HCT116 (cell line): ENCODE measurements around the gene DCP2. TPM values are rescaled to one million over a fixed set of nuclear protein-coding genes. Genes with fewer than 3 reads are reported as not detected.

ENCODE experiments used
- ATAC-seq: fragments of 200-7000 bp; cut with Tn5 transposase; 2 replicates; pipeline ENCODE4 v1.9.1; 2020; ENCODE audit warnings: mild to moderate bottlenecking, moderate library complexity
- BruUV-seq: library from RNA; stranded (reverse); fragments of 400-500 nt; replicated peaks from 2 replicates; lab custom pipeline; 2021; lab: Mats Ljungman, UMichigan
- CTCF ChIA-PET: fragments of 300-600 bp; sonication (Branson Sonifier 250); formaldehyde crosslinking; loops from one replicate; lab custom pipeline; 2021; ENCODE audit warnings: antibody characterized with exemption; lab: Charles Lee
- POLR2A ChIA-PET: fragments of 300-600, 350-600 bp; sonication (Branson Sonifier 250); formaldehyde crosslinking; loops from one replicate; lab custom pipeline; 2021; ENCODE audit warnings: antibody characterized with exemption; lab: Charles Lee
- RAD21 ChIA-PET, 2 experiments: fragments of 300-600 bp; sonication (Branson Sonifier 250); formaldehyde crosslinking; loops; one replicate each; lab custom pipeline; 2023; ENCODE audit warnings: low total read pairs in 2 of 2; ENCODE audit not compliant: uncharacterized antibody in 2 of 2, unreplicated experiment in 2 of 2, low non-redundant PET in 1 of 2; lab: Charles Lee
- DNase-seq: peaks from one replicate; pipeline ENCODE4 v3.0.0-alpha.2; 2010; ENCODE audit warnings: low read depth, low spot score
- H2AFZ ChIP-seq: fragments of 200-600 bp; shearing (Covaris generic), sonication (generic); 2 replicates; pipeline ENCODE4 v1.6.1; 2017; ENCODE audit warnings: low read depth, mixed run types, mixed read lengths, antibody characterized with exemption, low read length; ENCODE audit not compliant: poor library complexity, severe bottlenecking
- H3K27ac ChIP-seq: 2 replicates; pipeline ENCODE4 v1.5.1; 2012; ENCODE audit warnings: low read depth, low read length
- H3K27me3 ChIP-seq: fragments of 200-600 bp; sonication (generic); 2 replicates; pipeline ENCODE4 v1.6.1; 2016; ENCODE audit warnings: mixed run types, low read length, mixed read lengths; ENCODE audit not compliant: insufficient read depth
- H3K36me3 ChIP-seq, 2 experiments: fragments of 200-500 bp in 1 of 2; fragments of 200-600 bp in 1 of 2; sonication (Bioruptor generic) in 1 of 2; sonication (generic) in 1 of 2; 2 replicates each; pipeline versions ENCODE4 v1.5.1 to v1.6.1; 2014 to 2016; ENCODE audit warnings: low read length in 2 of 2, inconsistent platforms in 1 of 2, mixed read lengths in 1 of 2, mixed run types in 1 of 2; ENCODE audit not compliant: insufficient read depth in 2 of 2, control insufficient read depth in 1 of 2
- H3K4me1 ChIP-seq, 2 experiments: fragments of 200-600 bp in 1 of 2; sonication (generic) in 1 of 2; 2 replicates each; pipeline versions ENCODE4 v1.5.1 to v1.6.1; 2012 to 2017; ENCODE audit warnings: low read length in 2 of 2, inconsistent platforms in 1 of 2, mild to moderate bottlenecking in 1 of 2, mixed read lengths in 1 of 2, mixed run types in 1 of 2, moderate library complexity in 1 of 2; ENCODE audit not compliant: insufficient read depth in 2 of 2, control insufficient read depth in 1 of 2
- H3K4me2 ChIP-seq: fragments of 200-600 bp; sonication (generic); 2 replicates; pipeline ENCODE4 v1.6.1; 2017; ENCODE audit warnings: mixed run types, low read length, mixed read lengths
- H3K4me3 ChIP-seq, 2 experiments: fragments of 200-600 bp in 1 of 2; sonication (generic) in 1 of 2; replicated peaks in 1 of 2; 2 replicates each; pipeline ENCODE4 v1.5.1; 2011 to 2016; ENCODE audit warnings: low read length in 2 of 2, control low read depth in 1 of 2, low read depth in 1 of 2, mild to moderate bottlenecking in 1 of 2, mixed read lengths in 1 of 2, mixed run types in 1 of 2
- H3K79me2 ChIP-seq: fragments of 200-600 bp; sonication (generic); 2 replicates; pipeline ENCODE4 v1.6.1; 2017; ENCODE audit warnings: mild to moderate bottlenecking, mixed run types, low read length, moderate library complexity, mixed read lengths; ENCODE audit not compliant: insufficient read depth
- H3K9ac ChIP-seq: fragments of 200-600 bp; sonication (generic); 2 replicates; pipeline ENCODE4 v1.6.1; 2016; ENCODE audit warnings: low read length, mixed read lengths
- H3K9me2 ChIP-seq: fragments of 200-600 bp; sonication (generic), shearing (Covaris generic); 2 replicates; pipeline ENCODE4 v1.6.1; 2017; ENCODE audit warnings: mixed run types, mild to moderate bottlenecking, moderate library complexity; ENCODE audit not compliant: insufficient read depth
- H3K9me3 ChIP-seq, 2 experiments: fragments of 200-500 bp in 1 of 2; fragments of 200-600 bp in 1 of 2; sonication (Bioruptor generic) in 1 of 2; sonication (generic) in 1 of 2; 2 replicates each; pipeline ENCODE4 v1.6.1; 2014 to 2017; ENCODE audit warnings: low read length in 2 of 2, mixed read lengths in 2 of 2, inconsistent platforms in 1 of 2, low read depth in 1 of 2, mild to moderate bottlenecking in 1 of 2, mixed run types in 1 of 2, moderate library complexity in 1 of 2; ENCODE audit not compliant: control insufficient read depth in 1 of 2, insufficient read depth in 1 of 2
- H4K20me1 ChIP-seq: fragments of 200-600 bp; sonication (generic), shearing (Covaris generic); 2 replicates; pipeline ENCODE4 v1.6.1; 2017; ENCODE audit warnings: mixed run types, mild to moderate bottlenecking, moderate library complexity; ENCODE audit not compliant: insufficient read depth
- CBX3 ChIP-seq: IDR thresholded peaks from 2 replicates; pipeline ENCODE4 v1.6.1; 2012; ENCODE audit warnings: low read depth
- CTCF ChIP-seq, 3 experiments: fragments of 200-600 bp in 1 of 3; sonication (generic) in 1 of 3; IDR thresholded peaks in 2 of 3; conservative IDR thresholded peaks in 1 of 3; 2 replicates each; pipeline ENCODE4 v1.5.1; 2012 to 2017; ENCODE audit warnings: low read depth in 2 of 3, low read length in 2 of 3, antibody characterized with exemption in 1 of 3, borderline replicate concordance in 1 of 3, control low read depth in 1 of 3, mild to moderate bottlenecking in 1 of 3, mixed read lengths in 1 of 3, mixed run types in 1 of 3, moderate library complexity in 1 of 3; ENCODE audit not compliant: insufficient read depth in 1 of 3
- EGR1 ChIP-seq: IDR thresholded peaks from 2 replicates; pipeline ENCODE4 v1.6.1; 2012; ENCODE audit warnings: low read depth
- ELF1 ChIP-seq: IDR thresholded peaks from 2 replicates; pipeline ENCODE4 v1.6.1; 2012; ENCODE audit warnings: low read depth, borderline replicate concordance
- EZH2phosphoT487 ChIP-seq: fragments of 200-600 bp; IDR thresholded peaks from 2 replicates; pipeline ENCODE4 v1.6.1; 2018; ENCODE audit warnings: antibody characterized with exemption, borderline replicate concordance
- FOSL1 ChIP-seq: IDR thresholded peaks from 2 replicates; pipeline ENCODE4 v1.6.1; 2012; ENCODE audit warnings: low read depth
- MAX ChIP-seq: IDR thresholded peaks from 2 replicates; pipeline ENCODE4 v1.6.1; 2012
- POLR2A ChIP-seq: IDR thresholded peaks from 2 replicates; pipeline ENCODE4 v1.7.0; 2011; ENCODE audit warnings: borderline replicate concordance; ENCODE audit not compliant: insufficient read depth, insufficient read length; ENCODE audit errors: extremely low read depth
- POLR2AphosphoS5 ChIP-seq: IDR thresholded peaks from 2 replicates; pipeline ENCODE4 v1.6.1; 2011; ENCODE audit warnings: mild to moderate bottlenecking, low read depth, low read length, moderate library complexity
- RAD21 ChIP-seq: IDR thresholded peaks from 2 replicates; pipeline ENCODE4 v1.6.1; 2012; ENCODE audit warnings: low read depth, mild to moderate bottlenecking
- REST ChIP-seq: IDR thresholded peaks from 2 replicates; pipeline ENCODE4 v1.6.1; 2012; ENCODE audit warnings: low read depth
- SIN3A ChIP-seq: IDR thresholded peaks from 2 replicates; pipeline ENCODE4 v1.6.1; 2012; ENCODE audit warnings: low read depth
- SP1 ChIP-seq: IDR thresholded peaks from 2 replicates; pipeline ENCODE4 v1.6.1; 2012; ENCODE audit warnings: low read depth
- YY1 ChIP-seq: IDR thresholded peaks from 2 replicates; pipeline ENCODE4 v1.6.1; 2011; ENCODE audit warnings: low read length, low read depth, moderate library complexity, mild to moderate bottlenecking; ENCODE audit not compliant: insufficient replicate concordance; ENCODE audit errors: extremely low read depth
- ZFX ChIP-seq: fragments of 450-650 bp; IDR thresholded peaks from 2 replicates; pipeline ENCODE4 v1.6.1; 2017
- ZNF274 ChIP-seq: fragments of 200-500 bp; sonication (Bioruptor generic); IDR thresholded peaks from 2 replicates; pipeline ENCODE4 v1.6.1; 2014; ENCODE audit warnings: mild to moderate bottlenecking, low read depth, low read length, inconsistent platforms
- intact Hi-C: fragments of 100-400 bp; cut with micrococcal nuclease; formaldehyde crosslinking; loops from 2 replicates; pipeline ENCODE4 v1.10.0; 2022
- total RNA-seq: library from RNA; stranded (reverse); gene quantifications from one replicate; pipeline ENCODE4 v1.2.1, GENCODE V29; 2021; ENCODE audit not compliant: unreplicated experiment

DCP2 gene
- total RNA-seq, 1 experiment from 2014 or later, result 57.1 TPM

GRCh38 chr5:112996830-112997374 is 20.3 kb downstream of the DCP2 start:
- ATAC-seq, result no peak
- CTCF ChIA-PET, result interaction anchor here (0.9 to 2.9 kb wide), 15 partner anchors 9 to 615 kb away, joined by 3 to 34 read pairs (median 4); no protein-coding TSS in a partner anchor
- H3K36me3 ChIP-seq, result peaks cover 6 to 12% of the 10 kb centered on the region in 2 experiments; a peak in 2 of 4 replicates

More at GRCh38 chr5:112996830-112997374, 20.3 kb downstream of the DCP2 start:
- Histone ChIP-seq H3K9me3 (no peaks in the 10 kb centered on the region), H3K4me3 (no peak overlapping the region), H3K4me1 (no peaks in the 10 kb centered on the region), H3K79me2 (peaks cover 65% of the 10 kb centered on the region), H3K4me2 (no peak overlapping the region), H3K27me3 (no peaks in the 10 kb centered on the region), H4K20me1 (no peaks in the 10 kb centered on the region), H3K27ac (no peak overlapping the region), H2AFZ (no peak overlapping the region), H3K9ac (no peak overlapping the region), H3K9me2 (no peaks in the 10 kb centered on the region)
- BruUV-seq, result no TSS peak
- ChIA-PET RAD21 (interaction anchor here in 1 of 2 experiments (0.7 kb wide), 1 partner anchor 603 kb away, joined by 3 read pairs; no protein-coding TSS in a partner anchor), POLR2A (no interaction called here)
- TF ChIP-seq ELF1 (no peak), SP1 (no peak), YY1 (no peak), ZNF274 (no peak), CTCF (IDR thresholded peaks at IDR 0.05 in 2 of 3, conservative IDR thresholded peaks at IDR 0.05 in 1 of 3; ENCODE audit: borderline replicate concordance in 1 of 3, insufficient read depth in 1 of 3, low read depth in 2 of 3, low read length in 2 of 3) (no peak), FOSL1 (no peak), EZH2phosphoT487 (no peak), EGR1 (no peak), MAX (no peak), SIN3A (no peak), REST (no peak), POLR2AphosphoS5 (no peak), POLR2A (no peak), CBX3 (no peak), ZFX (no peak), RAD21 (no peak)
- DNase-seq, result no peak
- intact Hi-C loops, result loop anchor here (1.0 kb wide), 3 partner anchors 333 to 609 kb away; no protein-coding TSS in a partner anchor
